ENCODE data around the gene NKX1-2.

Gene NKX1-2

GRCh38 chr10:124425227-124425962, 24.4 kb downstream of the NKX1-2 start:
- no peak overlapping the region for H3K4me3 ChIP-seq (replicated peaks; ENCODE audit: low read depth, low read length)
- no peak for DNase-seq (ENCODE audit: extremely low read depth, insufficient read length)
- H3K27me3 ChIP-seq (replicated peaks; ENCODE audit: control insufficient read depth, insufficient read depth, low read length), result no peaks in the 10 kb centered on the region; the same call in 1 of the 2 replicates
- TF ChIP-seq CTCF (IDR thresholded peaks at IDR 0.05; ENCODE audit: insufficient read depth, low read length, poor library complexity, severe bottlenecking), result no peak
- H3K36me3 ChIP-seq (ENCODE audit: control insufficient read depth, insufficient read depth, low read length), result no peaks in the 10 kb centered on the region

GRCh38 chr10:124423813-124424212, 26.0 kb downstream of the NKX1-2 start:
- no peak for DNase-seq (ENCODE audit: extremely low read depth, insufficient read length)
- no peak for TF ChIP-seq CTCF (IDR thresholded peaks at IDR 0.05; ENCODE audit: insufficient read depth, low read length, poor library complexity, severe bottlenecking)
- H3K36me3 ChIP-seq (ENCODE audit: control insufficient read depth, insufficient read depth, low read length), result no peaks in the 10 kb centered on the region
- no peaks in the 10 kb centered on the region; the same call in 1 of the 2 replicates for H3K27me3 ChIP-seq (replicated peaks; ENCODE audit: control insufficient read depth, insufficient read depth, low read length)
- H3K4me3 ChIP-seq (replicated peaks; ENCODE audit: low read depth, low read length), result no peak overlapping the region

GRCh38 chr10:124422742-124423141, 27.1 kb downstream of the NKX1-2 start:
- no peak for DNase-seq (ENCODE audit: extremely low read depth, insufficient read length)
- H3K27me3 ChIP-seq (replicated peaks; ENCODE audit: control insufficient read depth, insufficient read depth, low read length), result no peaks in the 10 kb centered on the region; the same call in none of the 2 replicates
- TF ChIP-seq CTCF (IDR thresholded peaks at IDR 0.05; ENCODE audit: insufficient read depth, low read length, poor library complexity, severe bottlenecking), result no peak

GRCh38 chr10:124420254-124420653, 29.6 kb downstream of the NKX1-2 start:
- DNase-seq (ENCODE audit: extremely low read depth, insufficient read length), result no peak
- TF ChIP-seq CTCF (IDR thresholded peaks at IDR 0.05; ENCODE audit: insufficient read depth, low read length, poor library complexity, severe bottlenecking), result no peak
- H3K36me3 ChIP-seq (ENCODE audit: control insufficient read depth, insufficient read depth, low read length), result no peaks in the 10 kb centered on the region

More at GRCh38 chr10:124422742-124423141, 27.1 kb downstream of the NKX1-2 start:
- Histone ChIP-seq H3K36me3 (ENCODE audit: control insufficient read depth, insufficient read depth, low read length) (no peaks in the 10 kb centered on the region), H3K4me3 (replicated peaks; ENCODE audit: low read depth, low read length) (no peak overlapping the region)

GRCh38 chr10:124419635-124420034, 30.2 kb downstream of the NKX1-2 start:
- H3K4me3 ChIP-seq (replicated peaks; ENCODE audit: low read depth, low read length), result no peak overlapping the region
- no peaks in the 10 kb centered on the region; the same call in 1 of the 2 replicates for H3K27me3 ChIP-seq (replicated peaks; ENCODE audit: control insufficient read depth, insufficient read depth, low read length)
- H3K36me3 ChIP-seq (ENCODE audit: control insufficient read depth, insufficient read depth, low read length), result no peaks in the 10 kb centered on the region
- no peak for DNase-seq (ENCODE audit: extremely low read depth, insufficient read length)
- TF ChIP-seq CTCF (IDR thresholded peaks at IDR 0.05; ENCODE audit: insufficient read depth, low read length, poor library complexity, severe bottlenecking), result no peak

More at GRCh38 chr10:124420254-124420653, 29.6 kb downstream of the NKX1-2 start:
- Histone ChIP-seq H3K27me3 (replicated peaks; ENCODE audit: control insufficient read depth, insufficient read depth, low read length) (no peaks in the 10 kb centered on the region; the same call in 1 of the 2 replicates), H3K4me3 (replicated peaks; ENCODE audit: low read depth, low read length) (no peak overlapping the region)

Measured in GM06990 (cell line).